ENCODE results near the gene ZNHIT1.
"Not testable (repeated sequence)": the region's sequence is repeated elsewhere in the genome, so short reads cannot be mapped to it uniquely, and the experiment has no call there.

Gene ZNHIT1

GRCh38 chr7:101238226-101239182 is 20.5 kb downstream of the ZNHIT1 start:
- in situ Hi-C loops (cut with MboI; ENCODE audit: low pct_unique_long_range_greater_than_20kb, low sequenced_read_pairs), result no loop called here
- DNase-seq, result no peak

- in situ Hi-C loops (cut with MboI; ENCODE audit: low pct_unique_long_range_greater_than_20kb, low sequenced_read_pairs), result no loop called here
- no peak for DNase-seq
Observed at GRCh38 chr7:101239191-101239950, 21.4 kb downstream of the ZNHIT1 start.

DNA sequence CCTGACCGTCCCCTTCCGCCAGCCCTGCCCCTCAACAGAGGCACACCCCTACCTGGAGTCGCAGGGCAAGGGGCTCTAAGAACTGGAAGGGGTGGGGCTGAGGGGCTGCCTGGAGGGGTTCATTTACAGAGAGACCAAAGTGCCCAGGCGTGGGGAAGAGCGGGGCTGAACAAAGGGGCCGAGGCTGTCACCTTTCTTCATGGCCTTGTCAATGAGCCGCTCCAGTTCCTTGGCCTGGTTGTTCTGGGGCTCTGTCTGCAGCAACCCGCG is 21.9 kb downstream of the ZNHIT1 start:
- DNase-seq, result no peak
- in situ Hi-C loops (cut with MboI; ENCODE audit: low pct_unique_long_range_greater_than_20kb, low sequenced_read_pairs), result no loop called here

GRCh38 chr7:101240226-101241014 is 22.5 kb downstream of the ZNHIT1 start:
- in situ Hi-C loops (cut with MboI; ENCODE audit: low pct_unique_long_range_greater_than_20kb, low sequenced_read_pairs), result no loop called here
- no peak for DNase-seq

- in situ Hi-C loops (cut with MboI; ENCODE audit: low pct_unique_long_range_greater_than_20kb, low sequenced_read_pairs), result no loop called here
- DNase-seq, result no peak
Observed at GRCh38 chr7:101241015-101241363, 23.0 kb downstream of the ZNHIT1 start.

DNA sequence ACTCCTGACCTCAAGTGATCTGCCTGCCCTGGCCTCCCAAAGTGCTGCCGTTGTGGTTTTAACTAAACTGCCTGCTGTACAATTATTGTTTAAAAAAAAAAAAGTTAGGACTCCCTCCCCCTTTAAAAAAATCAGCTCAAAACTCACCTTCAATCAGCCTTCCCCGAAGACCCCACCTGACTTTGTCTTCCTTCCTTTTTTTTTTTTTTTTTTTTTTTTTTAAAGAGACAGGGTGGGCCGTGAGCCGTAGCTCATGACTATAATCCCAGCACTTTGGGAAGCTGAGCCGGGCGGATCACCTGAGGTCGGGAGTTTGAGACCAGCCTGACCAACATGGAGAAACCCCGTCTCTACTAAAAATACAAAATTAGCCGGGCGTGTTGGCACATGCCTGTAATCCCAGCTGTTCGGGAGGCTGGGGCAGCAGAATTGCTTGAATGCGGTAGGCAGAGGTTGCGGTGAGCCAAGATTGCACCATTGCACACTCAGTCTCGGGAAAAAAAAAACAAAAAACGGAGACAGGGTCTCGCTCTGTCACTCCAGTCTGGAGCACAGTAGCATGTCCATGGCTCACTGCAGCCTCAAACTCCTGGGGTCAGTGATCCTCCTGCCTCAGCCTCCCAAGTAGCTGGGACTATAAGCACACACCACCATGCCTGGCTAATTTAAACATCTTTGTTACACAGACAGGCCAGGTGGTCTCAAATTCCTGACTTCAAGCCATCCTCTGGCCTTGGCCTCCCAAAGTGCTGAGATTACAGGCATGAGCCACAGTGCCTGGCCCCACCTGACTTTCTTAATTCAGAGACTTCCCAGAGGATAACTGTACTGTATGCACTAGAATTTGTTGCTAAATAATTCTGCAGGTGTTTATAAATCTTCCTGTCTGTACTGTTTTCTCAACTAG is 23.7 kb downstream of the ZNHIT1 start:
- in situ Hi-C loops (cut with MboI; ENCODE audit: low pct_unique_long_range_greater_than_20kb, low sequenced_read_pairs), result no loop called here
- DNase-seq, result peak; percentile 38

DNA sequence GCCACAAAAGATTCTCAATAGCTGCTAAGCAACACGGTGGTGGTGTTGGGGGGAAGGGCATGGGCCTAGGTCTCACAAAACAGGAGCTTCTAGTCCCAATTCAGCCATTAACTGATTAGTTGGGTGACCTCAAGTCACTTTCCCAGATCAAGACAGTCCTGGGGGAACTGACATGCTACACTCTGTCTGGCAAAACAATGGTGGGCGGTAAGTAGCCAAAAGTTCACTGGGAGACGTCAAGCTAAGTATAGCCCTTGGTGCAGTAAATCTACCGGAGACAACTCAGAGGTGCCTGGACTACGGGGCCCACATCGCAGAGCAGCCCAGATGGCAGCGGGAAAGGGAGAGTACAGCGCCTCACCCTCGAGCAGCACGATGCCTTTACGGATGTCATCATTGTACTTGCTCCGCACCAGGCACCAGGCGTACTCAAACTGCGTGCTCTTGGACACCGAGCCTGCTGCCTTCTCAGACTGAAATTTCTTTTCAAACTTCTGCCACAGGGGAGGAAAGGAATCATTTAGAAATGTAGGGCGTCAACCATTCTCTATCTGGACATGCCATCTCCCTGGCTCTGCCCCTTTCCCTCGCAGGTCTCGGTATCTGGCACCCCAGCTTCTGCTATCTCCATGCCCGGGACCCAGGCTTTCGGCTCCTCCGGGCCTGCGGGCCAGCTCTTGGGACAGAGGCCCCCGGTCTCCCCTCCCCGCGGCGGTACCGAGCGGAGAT is 25.8 kb downstream of the ZNHIT1 start:
- in situ Hi-C loops (cut with MboI; ENCODE audit: low pct_unique_long_range_greater_than_20kb, low sequenced_read_pairs), result no loop called here
- no peak for DNase-seq

DNA sequence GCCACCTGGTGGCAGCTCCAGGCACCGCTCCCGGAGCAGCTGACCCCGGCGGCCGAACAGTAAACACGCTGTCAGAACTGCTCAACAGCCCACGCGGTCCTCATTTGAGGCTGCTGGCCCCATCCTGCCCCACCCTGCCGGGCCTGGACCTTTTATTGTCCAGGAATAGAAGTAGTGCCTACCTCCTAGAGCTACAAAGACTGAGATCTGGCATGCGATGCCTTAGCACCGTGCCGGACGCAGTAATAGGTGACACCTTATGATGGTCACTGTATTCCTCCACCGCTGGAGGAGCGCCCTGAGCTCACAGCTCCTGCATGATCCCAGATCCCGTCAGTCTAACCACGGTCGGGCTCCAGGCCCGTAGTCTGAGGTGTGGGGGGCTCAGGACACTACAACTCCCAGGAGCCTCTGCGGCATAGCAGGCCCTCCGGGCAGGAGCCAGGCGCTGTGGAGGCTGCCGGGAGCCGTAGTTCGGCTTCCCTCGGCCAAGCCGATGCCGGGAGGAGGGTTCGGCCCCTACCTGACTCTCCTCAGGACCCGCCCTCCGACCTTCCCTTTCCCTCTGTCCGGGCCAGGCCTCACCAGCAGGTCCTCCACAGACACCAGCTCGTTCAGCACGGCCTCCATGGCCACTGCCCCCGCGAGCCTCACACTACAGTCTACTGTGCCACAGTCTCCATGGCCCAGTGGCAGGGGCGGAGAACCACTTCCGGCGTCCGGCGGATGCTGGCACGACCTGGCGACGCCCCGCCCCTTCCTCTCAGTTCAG is 26.6 kb downstream of the ZNHIT1 start, which contains the start of gene FIS1:
TSS of gene FIS1 (minus strand) at position 707 of the 772 bp plus-strand sequence. CDS start at position 630, 77 bp downstream.
- in situ Hi-C loops (cut with MboI; ENCODE audit: low pct_unique_long_range_greater_than_20kb, low sequenced_read_pairs), result no loop called here
- peak; percentile 94 for DNase-seq

DNA sequence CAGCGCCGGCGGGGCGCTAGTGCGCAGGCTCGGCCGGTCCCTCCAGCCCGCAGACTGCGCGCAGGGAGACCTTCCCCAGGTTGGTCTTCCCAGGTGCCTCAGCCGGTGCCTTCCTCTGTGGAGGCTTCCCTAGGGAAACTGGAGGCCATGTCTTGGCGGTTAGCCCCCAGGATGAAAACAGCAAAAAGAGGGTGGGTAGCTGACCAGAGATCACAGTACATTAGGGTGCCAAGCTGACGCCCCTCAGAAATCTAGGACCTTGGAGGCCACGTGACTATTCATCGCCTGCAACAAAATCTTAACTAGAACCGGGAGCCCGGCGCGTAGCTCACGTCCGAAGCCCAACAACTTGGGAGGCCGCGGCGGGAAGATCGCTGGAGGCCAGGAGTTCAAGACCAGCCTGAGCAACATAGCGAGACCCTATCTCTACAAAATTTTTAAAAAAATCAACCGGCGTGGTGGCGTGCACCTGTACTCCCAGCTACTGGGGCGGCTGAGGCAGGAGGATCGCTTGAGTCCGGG is 27.2 kb downstream of the ZNHIT1 start:
- in situ Hi-C loops (cut with MboI; ENCODE audit: low pct_unique_long_range_greater_than_20kb, low sequenced_read_pairs), result no loop called here
- DNase-seq, result no peak

DNA sequence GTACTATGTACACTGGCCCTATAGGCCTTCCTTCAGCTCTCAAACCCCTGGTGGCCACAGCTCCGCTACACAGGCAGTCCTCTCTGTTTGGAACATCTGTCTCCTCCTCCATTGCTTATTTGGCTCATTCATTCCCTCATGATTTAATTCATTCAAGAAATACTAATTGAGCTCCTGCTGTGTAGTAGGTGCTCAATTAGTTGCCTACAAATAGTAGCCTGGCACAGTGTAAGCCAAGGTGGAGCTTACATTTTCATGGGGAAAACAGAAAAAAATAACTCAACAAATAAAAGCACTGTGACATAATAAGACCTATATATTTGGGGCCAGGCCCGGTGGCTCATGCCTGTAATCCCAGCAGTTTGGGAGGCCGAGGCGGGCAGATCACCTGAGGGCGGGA is 30.3 kb downstream of the ZNHIT1 start:
- DNase-seq, result no peak
- in situ Hi-C loops (cut with MboI; ENCODE audit: low pct_unique_long_range_greater_than_20kb, low sequenced_read_pairs), result no loop called here

- DNase-seq, result no peak
- in situ Hi-C loops (cut with MboI; ENCODE audit: low pct_unique_long_range_greater_than_20kb, low sequenced_read_pairs), result no loop called here
Observed at GRCh38 chr7:101250324-101250723, 32.4 kb downstream of the ZNHIT1 start.

DNA sequence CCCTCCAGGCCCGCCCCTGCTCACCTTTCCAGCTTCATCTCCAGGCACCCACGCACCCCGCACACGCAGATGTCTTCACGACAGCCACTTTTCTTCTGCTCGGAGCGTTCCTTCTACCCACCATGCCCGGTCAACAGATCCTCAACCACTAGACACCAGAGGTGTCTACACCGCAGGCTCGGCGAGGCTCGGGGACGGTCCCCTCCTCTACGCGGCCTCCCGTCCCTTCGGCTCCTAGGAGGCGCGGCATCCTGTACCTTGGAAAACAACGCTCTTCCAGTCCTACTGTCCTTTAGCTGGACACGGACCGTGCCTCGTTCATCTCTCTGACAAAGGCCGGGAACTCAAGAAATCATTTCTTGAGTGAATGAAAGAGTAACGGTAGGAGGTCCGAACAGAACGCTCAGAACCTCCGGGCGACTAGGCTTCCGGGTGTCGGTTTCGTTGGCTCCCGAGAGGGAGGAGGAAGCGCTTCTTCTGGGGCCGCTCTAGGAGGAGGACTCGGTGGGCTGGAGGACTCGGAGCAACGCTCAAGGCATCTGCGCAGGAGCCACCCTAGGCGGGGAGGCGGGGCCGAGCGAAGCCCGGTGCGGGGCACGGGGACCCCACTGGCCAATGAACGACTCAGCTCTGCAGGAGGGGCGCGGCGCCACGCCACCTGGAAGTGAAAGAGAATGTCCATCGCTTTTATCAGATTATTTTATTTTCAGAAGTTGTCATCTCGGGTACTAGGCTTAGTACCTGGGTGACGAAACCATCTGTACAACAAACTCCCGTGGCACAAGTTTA is 34.1 kb downstream of the ZNHIT1 start:
- in situ Hi-C loops (cut with MboI; ENCODE audit: low pct_unique_long_range_greater_than_20kb, low sequenced_read_pairs), result no loop called here
- DNase-seq, result peak; percentile 97

- DNase-seq; in situ Hi-C loops (cut with MboI; ENCODE audit: low pct_unique_long_range_greater_than_20kb, low sequenced_read_pairs): not testable (repeated sequence)
Observed at GRCh38 chr7:101253199-101253598, 35.2 kb downstream of the ZNHIT1 start.

- in situ Hi-C loops (cut with MboI; ENCODE audit: low pct_unique_long_range_greater_than_20kb, low sequenced_read_pairs), result no loop called here
- no peak for DNase-seq
Observed at GRCh38 chr7:101255796-101256195, 37.8 kb downstream of the ZNHIT1 start.

- in situ Hi-C loops (cut with MboI; ENCODE audit: low pct_unique_long_range_greater_than_20kb, low sequenced_read_pairs), result no loop called here
- DNase-seq, result no peak
Observed at GRCh38 chr7:101258243-101258731, 40.3 kb downstream of the ZNHIT1 start.

DNA sequence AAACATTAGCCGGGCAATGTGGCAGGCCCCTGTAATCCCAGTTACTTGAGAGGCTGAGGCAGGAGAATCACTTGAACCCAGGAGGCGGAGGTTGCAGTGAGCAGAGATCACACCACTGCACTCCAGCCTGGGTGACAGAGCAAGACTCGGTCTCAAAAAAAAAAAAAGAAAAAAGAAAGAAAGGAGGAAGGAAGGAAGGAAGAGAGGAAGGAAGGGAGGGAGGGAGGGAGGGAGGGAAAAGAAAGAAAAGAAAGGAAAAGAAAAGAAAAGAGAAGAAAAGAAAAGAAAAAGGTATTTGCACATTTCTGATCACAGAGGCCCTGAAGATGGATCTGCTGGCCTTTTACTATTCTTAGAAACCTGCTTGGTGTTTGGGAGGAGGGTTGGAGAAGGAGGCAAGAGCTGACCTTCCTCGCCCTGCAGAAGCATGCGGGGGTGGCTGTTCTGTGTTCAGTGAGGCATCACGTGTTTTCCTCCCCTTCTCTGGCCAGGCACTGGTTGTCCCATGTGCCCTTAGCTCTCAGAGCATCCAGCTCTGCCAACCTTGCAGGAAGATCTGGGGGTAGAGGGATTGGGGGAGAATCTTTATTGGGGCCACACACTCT is 46.2 kb downstream of the ZNHIT1 start:
- DNase-seq, result peak; percentile 62
- in situ Hi-C loops (cut with MboI; ENCODE audit: low pct_unique_long_range_greater_than_20kb, low sequenced_read_pairs), result not testable (repeated sequence)

Measured in KBM-7 (cell line).